ENCODE data around the gene SELE. TPM values are rescaled to one million over a fixed set of nuclear protein-coding genes. Genes with fewer than 3 reads are reported as not detected.

The SELE gene
- total RNA-seq: 10 to 100 TPM in 1 of 4 donors, 1 to 10 TPM in 2, under 1 TPM in 1; 0.06 to 15.7 (median 1.5) TPM

- Histone ChIP-seq H3K9me3 (no peaks in the 10 kb centered on the region), H3K27me3 (peaks cover 0 to 7% (median 0%) of the 10 kb centered on the region in 4 donors), H3K36me3 (no peaks in the 10 kb centered on the region), H3K4me3 (no peak within 1 kb of the TSS), H3K4me1 (no peaks in the 10 kb centered on the region), H3K27ac (replicated peaks in 1 of 4) (no peak within 1 kb of the TSS)
- intact Hi-C loops (cut with DNase I): no loop called here
- no peak for DNase-seq (ENCODE audit: extremely low spot score)
- TF ChIP-seq POLR2AphosphoS5 (IDR thresholded peaks at IDR 0.05) (no peak), CTCF (IDR thresholded peaks at IDR 0.05) (no peak), EP300 (IDR thresholded peaks at IDR 0.05) (no peak), POLR2A (IDR thresholded peaks at IDR 0.05; ENCODE audit: low read depth) (no peak)
- WGBS: 72% methylated on average over 7 of the region's 7 CpGs
Observed at GRCh38 chr1:169733924-169734323, at the start of gene SELE. TSS of gene SELE (minus strand) at chr1:169734079. CDS start at chr1:169733612, 467 bp downstream.

GRCh38 chr1:169782596-169782995, 48.7 kb upstream of the SELE start:
- TF ChIP-seq POLR2A (IDR thresholded peaks at IDR 0.05; ENCODE audit: low read depth) (no peak), EP300 (IDR thresholded peaks at IDR 0.05) (no peak), POLR2AphosphoS5 (IDR thresholded peaks at IDR 0.05) (no peak), CTCF (IDR thresholded peaks at IDR 0.05) (no peak)
- 65% methylated on average over 3 of the region's 3 CpGs for WGBS
- no peak overlapping the region for H3K4me3 ChIP-seq
- no peaks in the 10 kb centered on the region for H3K36me3 ChIP-seq
- H3K27me3 ChIP-seq: peaks cover 0 to 5% (median 0%) of the 10 kb centered on the region in 4 donors
- intact Hi-C loops (cut with DNase I): no loop called here
- H3K27ac ChIP-seq (replicated peaks in 1 of 4): no peak overlapping the region
- DNase-seq (ENCODE audit: extremely low spot score): no peak
- no peaks in the 10 kb centered on the region for H3K4me1 ChIP-seq
- no peaks in the 10 kb centered on the region for H3K9me3 ChIP-seq

GRCh38 chr1:169779970-169780369, 46.1 kb upstream of the SELE start:
- no peak for DNase-seq (ENCODE audit: extremely low spot score)
- no peaks in the 10 kb centered on the region for H3K36me3 ChIP-seq
- intact Hi-C loops (cut with DNase I): no loop called here
- H3K4me3 ChIP-seq: no peak overlapping the region
- H3K9me3 ChIP-seq: no peaks in the 10 kb centered on the region
- no peaks in the 10 kb centered on the region for H3K4me1 ChIP-seq
- peaks cover 0 to 2% (median 0%) of the 10 kb centered on the region in 4 donors for H3K27me3 ChIP-seq
- TF ChIP-seq EP300 (IDR thresholded peaks at IDR 0.05) (no peak), CTCF (IDR thresholded peaks at IDR 0.05) (no peak), POLR2AphosphoS5 (IDR thresholded peaks at IDR 0.05) (no peak), POLR2A (IDR thresholded peaks at IDR 0.05; ENCODE audit: low read depth) (no peak)
- no peak overlapping the region for H3K27ac ChIP-seq (replicated peaks in 1 of 4)
- 19% methylated on average over 4 of the region's 4 CpGs for WGBS

GRCh38 chr1:169779150-169779549, 45.3 kb upstream of the SELE start:
- intact Hi-C loops (cut with DNase I): no loop called here
- no peak for DNase-seq (ENCODE audit: extremely low spot score)
- no peaks in the 10 kb centered on the region for H3K27me3 ChIP-seq

More at GRCh38 chr1:169779150-169779549, 45.3 kb upstream of the SELE start:
- Histone ChIP-seq H3K27ac (replicated peaks in 1 of 4) (no peak overlapping the region), H3K4me1 (no peaks in the 10 kb centered on the region), H3K36me3 (no peaks in the 10 kb centered on the region), H3K4me3 (no peak overlapping the region), H3K9me3 (no peaks in the 10 kb centered on the region)
- TF ChIP-seq POLR2AphosphoS5 (IDR thresholded peaks at IDR 0.05) (no peak), CTCF (IDR thresholded peaks at IDR 0.05) (no peak), POLR2A (IDR thresholded peaks at IDR 0.05; ENCODE audit: low read depth) (no peak), EP300 (IDR thresholded peaks at IDR 0.05) (no peak)

Measured in esophagus muscularis mucosa (tissue), 4 donors.